Hematopoietic multipotent progenitor cell treated with erythropoietin and hydrocortisone succinate and interleukin-3 and kit ligand, for 17 days (in vitro differentiated cells): ENCODE measurements around the gene H2AZ2.
"Not testable (repeated sequence)": the region's sequence is repeated elsewhere in the genome, so short reads cannot be mapped to it uniquely, and the experiment has no call there.

Experiments used
- DNase-seq: peaks from one replicate; pipeline ENCODE4 v3.0.0-alpha.2; 2015; ENCODE audit warnings: low spot score

Gene H2AZ2

GRCh38 chr7:44870780-44871179 is 22.9 kb upstream of the H2AZ2 start:
- not testable (repeated sequence) for DNase-seq

- DNase-seq = not testable (repeated sequence)
Measured at GRCh38 chr7:44870336-44870735, 22.4 kb upstream of the H2AZ2 start.

DNA sequence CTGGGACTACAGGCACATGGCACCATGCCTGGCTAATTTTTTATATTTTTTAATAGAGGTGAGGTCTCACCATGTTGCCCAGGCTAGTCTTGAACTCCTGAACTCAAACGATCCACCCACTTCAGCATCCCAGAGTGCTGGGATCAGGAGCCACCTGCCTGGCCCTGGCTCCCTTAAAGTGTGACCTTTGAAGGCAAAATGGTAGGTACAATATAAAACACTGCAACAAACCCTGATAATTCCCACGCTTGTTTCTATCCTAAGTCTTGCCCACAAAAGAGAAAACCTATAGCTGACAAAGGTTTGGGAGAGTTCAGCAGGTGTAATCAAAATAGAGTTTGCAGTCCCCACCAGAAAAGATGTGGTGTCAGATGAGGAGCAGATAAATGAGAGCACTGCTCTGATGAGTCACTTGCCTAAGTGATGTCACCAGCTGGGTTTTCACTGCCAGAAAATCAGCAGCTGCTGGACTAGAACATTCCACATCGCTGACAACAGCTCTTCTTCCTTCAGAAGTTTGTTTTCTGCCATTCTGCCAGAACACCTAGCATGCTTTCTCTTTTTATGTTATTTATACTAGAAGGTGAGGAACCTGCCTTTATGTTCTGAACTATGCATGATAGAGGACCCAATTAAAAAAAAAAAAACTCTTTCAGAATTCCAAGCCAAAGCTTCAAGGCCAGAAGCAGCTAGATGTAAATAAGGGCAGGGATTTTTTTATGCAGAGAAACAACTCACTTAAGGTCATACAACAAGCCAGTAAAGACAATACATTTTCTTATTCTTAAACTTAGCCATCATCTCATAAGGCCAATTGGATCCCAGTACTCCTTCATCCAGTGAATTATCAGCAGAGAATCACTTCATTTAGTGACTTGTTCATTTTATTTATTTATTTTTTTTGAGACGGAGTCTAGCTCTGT is 19.4 kb upstream of the H2AZ2 start:
- peak; percentile 64 for DNase-seq

DNA sequence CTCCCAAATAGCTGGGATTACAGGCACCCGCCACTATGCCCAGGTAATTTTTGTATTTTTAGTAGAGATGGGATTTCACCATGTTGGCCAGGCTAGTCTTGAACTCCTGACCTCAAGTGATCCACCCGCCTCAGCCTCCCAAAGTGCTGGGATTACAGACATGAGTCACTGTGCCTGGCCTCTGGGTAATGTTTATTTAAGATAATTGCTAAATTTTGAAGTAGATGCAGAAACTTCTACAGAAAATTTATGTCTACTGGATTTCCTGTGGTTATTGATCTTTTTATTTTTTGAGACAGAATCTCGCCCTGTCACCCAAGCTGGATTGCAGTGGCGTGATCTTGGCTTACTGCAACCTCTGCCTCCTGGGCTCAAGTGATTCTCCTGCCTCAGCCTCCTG is 14.1 kb upstream of the H2AZ2 start:
- DNase-seq = not testable (repeated sequence)

DNA sequence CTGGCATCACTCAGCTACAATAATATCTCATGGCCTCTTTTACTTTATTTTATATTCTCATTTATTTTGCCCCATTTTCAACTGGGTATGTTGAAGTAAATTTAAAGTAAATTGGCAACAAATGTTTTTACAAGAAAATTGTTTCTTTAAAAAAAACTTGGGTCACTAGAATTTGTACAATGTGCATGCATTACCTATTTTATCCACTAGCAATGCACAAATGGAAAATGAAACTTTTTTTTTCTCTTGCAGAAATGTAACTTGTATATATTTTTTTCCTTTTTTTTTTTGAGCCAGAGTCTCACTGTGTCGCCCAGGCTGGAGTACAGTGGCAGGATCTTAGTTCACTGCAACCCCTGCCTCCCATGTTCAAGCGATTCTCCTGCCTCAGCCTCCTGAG is 10.3 kb upstream of the H2AZ2 start:
- DNase-seq = peak; percentile 3

- no peak for DNase-seq
Measured at GRCh38 chr7:44854644-44855364, 6.9 kb upstream of the H2AZ2 start.

GRCh38 chr7:44853391-44853790 is 5.5 kb upstream of the H2AZ2 start:
- DNase-seq = no peak

GRCh38 chr7:44852590-44852989 is 4.7 kb upstream of the H2AZ2 start:
- DNase-seq = no peak

- DNase-seq = no peak
Measured at GRCh38 chr7:44849885-44850544, 2.1 kb upstream of the H2AZ2 start.

- no peak for DNase-seq
Measured at GRCh38 chr7:44849259-44849884, 1.5 kb upstream of the H2AZ2 start.

GRCh38 chr7:44847509-44847919 is 373 bp downstream of the H2AZ2 start:
- DNase-seq = peak; percentile 91

- DNase-seq = no peak
Measured at GRCh38 chr7:44846816-44847508, 925 bp downstream of the H2AZ2 start.

DNA sequence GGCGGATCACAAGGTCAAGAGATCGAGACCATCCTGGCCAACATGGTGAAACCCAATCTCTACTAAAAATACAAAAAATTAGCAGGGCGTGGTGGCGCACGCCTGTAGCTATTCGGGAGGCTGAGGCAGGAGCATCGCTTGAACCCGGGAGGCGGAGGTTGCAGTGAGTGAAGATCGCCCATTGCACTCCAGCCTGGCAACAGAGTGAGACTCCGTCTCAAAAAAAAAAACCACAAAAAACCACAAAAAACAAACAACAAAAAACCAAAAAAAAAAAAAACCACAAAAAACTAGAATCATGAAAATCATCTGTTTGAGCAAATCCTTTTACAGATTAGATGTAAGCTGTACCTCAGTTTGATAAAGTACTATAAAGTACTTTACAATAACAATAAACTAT is 1.5 kb downstream of the H2AZ2 start:
- DNase-seq = not testable (repeated sequence)

DNA sequence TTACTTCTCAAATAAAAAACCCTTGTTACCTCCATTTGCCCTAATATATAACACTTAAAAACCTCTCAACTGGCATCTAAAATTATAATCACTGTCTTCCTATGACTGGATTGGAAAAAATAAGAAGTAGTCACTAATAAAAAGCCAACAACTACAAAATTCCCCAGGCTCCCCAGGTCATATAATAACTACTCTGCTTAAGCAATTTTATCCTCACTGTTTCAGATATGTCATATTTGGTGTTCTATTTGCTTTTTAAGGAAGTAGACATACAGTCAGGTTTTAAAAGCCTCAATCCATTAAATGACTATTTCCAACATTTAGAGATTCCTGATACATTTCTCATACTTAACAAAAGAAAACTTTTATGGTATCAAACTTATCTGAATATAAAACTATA is 2.4 kb downstream of the H2AZ2 start:
- DNase-seq = peak; percentile 24

- DNase-seq = not testable (repeated sequence)
Measured at GRCh38 chr7:44843440-44843839, 4.4 kb downstream of the H2AZ2 start.

GRCh38 chr7:44842675-44843074 is 5.2 kb downstream of the H2AZ2 start:
- not testable (repeated sequence) for DNase-seq

DNA sequence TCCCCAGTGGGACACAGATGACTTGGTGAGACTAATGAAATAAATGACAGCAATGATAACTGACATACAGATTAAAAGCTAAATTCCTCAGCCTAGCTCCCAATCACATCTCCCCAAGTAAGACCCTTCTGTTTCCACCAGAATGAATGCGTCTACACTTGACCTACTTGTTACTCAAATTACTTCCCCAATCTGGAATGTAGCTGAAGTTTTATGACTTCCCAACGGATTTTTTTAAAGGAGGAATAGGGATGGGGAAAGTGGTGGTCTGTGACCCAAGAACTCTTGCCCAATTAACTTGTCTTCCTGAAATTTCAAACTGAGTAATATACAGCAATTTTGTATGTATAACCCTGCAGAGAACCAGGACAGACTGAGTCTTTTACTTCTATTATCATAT is 9.1 kb downstream of the H2AZ2 start:
- no peak for DNase-seq

- DNase-seq = no peak
Measured at GRCh38 chr7:44827567-44827966, 20.3 kb downstream of the H2AZ2 start.

GRCh38 chr7:44824894-44825526 is 22.9 kb downstream of the H2AZ2 start:
- no peak for DNase-seq

DNA sequence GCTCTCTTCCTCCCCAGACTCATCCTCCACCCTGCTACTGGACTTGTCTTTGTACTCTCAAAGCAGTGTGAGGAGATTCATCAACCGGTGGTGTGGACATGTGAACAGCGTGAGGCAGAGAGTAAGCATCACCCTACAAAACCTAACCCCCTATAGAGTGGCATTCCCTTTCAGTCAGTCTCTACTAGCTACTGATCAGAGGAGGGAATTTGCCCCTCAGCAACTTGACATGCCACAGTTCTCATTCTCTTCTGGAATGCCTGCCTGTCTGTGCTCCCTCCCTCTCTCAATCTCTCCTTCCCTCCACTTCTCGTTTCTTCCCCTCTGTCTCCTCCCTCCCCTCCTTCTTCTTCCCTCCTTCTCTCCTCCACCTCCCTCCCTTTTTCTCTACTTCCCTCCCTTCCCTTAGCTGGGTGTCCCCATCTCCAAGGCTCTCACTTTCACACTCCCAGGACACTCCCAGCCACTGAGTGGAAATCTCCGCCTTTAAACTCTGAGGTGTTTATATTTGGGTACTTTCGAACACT is 24.6 kb downstream of the H2AZ2 start:
- no peak for DNase-seq

DNA sequence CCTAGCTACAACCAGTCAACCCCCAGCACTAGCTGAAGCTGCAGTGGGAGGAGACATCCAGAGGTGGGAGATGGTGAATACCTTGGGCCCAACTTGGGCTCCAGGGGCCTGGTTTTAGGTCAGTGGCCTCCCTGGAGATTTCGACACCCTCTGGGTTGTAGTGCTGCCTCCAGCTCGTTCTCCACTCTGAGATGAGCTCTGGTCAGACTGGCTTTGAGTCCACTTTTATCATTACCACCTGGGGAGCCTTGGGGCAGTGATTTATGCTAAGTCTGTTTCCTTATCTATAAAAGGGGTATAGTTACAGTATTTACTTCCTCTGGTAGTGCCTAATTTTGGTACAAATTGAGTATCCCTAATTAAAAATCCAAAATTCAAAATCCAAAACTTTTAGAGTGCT is 28.6 kb downstream of the H2AZ2 start:
- no peak for DNase-seq
